DMS114 treated with DMSO at 0.1 percent for 48 hours (cell line): Measurements from ENCODE around the gene DOCK9.
"Not testable (repeated sequence)": the region's sequence is repeated elsewhere in the genome, so short reads cannot be mapped to it uniquely, and the experiment has no call there.

Experiments used
- DNase-seq: peaks from one replicate; lab custom pipeline; 2025; ENCODE audit not compliant: unreplicated experiment; lab: John Stamatoyannopoulos, UW

DOCK9 gene

GRCh38 chr13:98778749-98779148 is 199.1 kb downstream of the DOCK9 start:
- no peak for DNase-seq

GRCh38 chr13:98776644-98777043 is 201.2 kb downstream of the DOCK9 start:
- DNase-seq, result no peak

- DNase-seq, result no peak
Measured at GRCh38 chr13:98775844-98776598, 201.8 kb downstream of the DOCK9 start.

- no peak for DNase-seq
Measured at GRCh38 chr13:98775386-98775785, 202.5 kb downstream of the DOCK9 start.

- no peak for DNase-seq
Measured at GRCh38 chr13:98774776-98775175, 203.1 kb downstream of the DOCK9 start.

- no peak for DNase-seq
Measured at GRCh38 chr13:98773921-98774320, 203.9 kb downstream of the DOCK9 start.

GRCh38 chr13:98772794-98773452 is 204.9 kb downstream of the DOCK9 start:
- no peak for DNase-seq

GRCh38 chr13:98771838-98772611 is 205.8 kb downstream of the DOCK9 start:
- no peak for DNase-seq

- no peak for DNase-seq
Measured at GRCh38 chr13:98769736-98770135, 208.1 kb downstream of the DOCK9 start.

- DNase-seq, result no peak
Measured at GRCh38 chr13:98768522-98768921, 209.3 kb downstream of the DOCK9 start.

GRCh38 chr13:98766697-98767096 is 211.2 kb downstream of the DOCK9 start:
- DNase-seq, result no peak

GRCh38 chr13:98765996-98766519 is 211.8 kb downstream of the DOCK9 start:
- no peak for DNase-seq

GRCh38 chr13:98761986-98762616 is 215.8 kb downstream of the DOCK9 start:
- DNase-seq, result no peak

- DNase-seq, result no peak
Measured at GRCh38 chr13:98761126-98761985, 216.5 kb downstream of the DOCK9 start.

GRCh38 chr13:98755729-98756128 is 222.1 kb downstream of the DOCK9 start:
- no peak for DNase-seq

GRCh38 chr13:98755116-98755515 is 222.7 kb downstream of the DOCK9 start:
- no peak for DNase-seq

- not testable (repeated sequence) for DNase-seq
Measured at GRCh38 chr13:98754468-98754867, 223.4 kb downstream of the DOCK9 start.

- DNase-seq, result no peak
Measured at GRCh38 chr13:98752467-98753290, 225.2 kb downstream of the DOCK9 start, which contains the start of gene SLC15A1. SLC15A1 (minus strand) TSS chr13:98752672; CDS start chr13:98752598, 74 bp downstream.

GRCh38 chr13:98751861-98752466 is 225.9 kb downstream of the DOCK9 start:
- DNase-seq, result no peak
